GM13977 (cell line): ENCODE results near the gene DNAJC15.
"Not testable (repeated sequence)": the region's sequence is repeated elsewhere in the genome, so short reads cannot be mapped to it uniquely, and the experiment has no call there.

Experiments used
- DNase-seq: peaks from one replicate; pipeline ENCODE4 v3.0.0; 2012; ENCODE audit warnings: low spot score
- in situ Hi-C: fragments of 300-500 bp; cut with MboI; formaldehyde crosslinking; loops from one replicate; pipeline ENCODE4 v1.12.0; 2022; ENCODE audit warnings: low sequenced_read_pairs, low pct_unique_long_range_greater_than_20kb, mixed read lengths, inconsistent platforms; ENCODE audit not compliant: unreplicated experiment
- TF ChIP-seq, protein P1 (sequence below): IDR thresholded peaks from 2 replicates; pipeline ENCODE4 v1.5.1; 2012; ENCODE audit warnings: mild to moderate bottlenecking, control low read depth; ENCODE audit not compliant: insufficient read depth; ENCODE audit errors: extremely low read depth, missing control alignments

The DNAJC15 gene

DNA sequence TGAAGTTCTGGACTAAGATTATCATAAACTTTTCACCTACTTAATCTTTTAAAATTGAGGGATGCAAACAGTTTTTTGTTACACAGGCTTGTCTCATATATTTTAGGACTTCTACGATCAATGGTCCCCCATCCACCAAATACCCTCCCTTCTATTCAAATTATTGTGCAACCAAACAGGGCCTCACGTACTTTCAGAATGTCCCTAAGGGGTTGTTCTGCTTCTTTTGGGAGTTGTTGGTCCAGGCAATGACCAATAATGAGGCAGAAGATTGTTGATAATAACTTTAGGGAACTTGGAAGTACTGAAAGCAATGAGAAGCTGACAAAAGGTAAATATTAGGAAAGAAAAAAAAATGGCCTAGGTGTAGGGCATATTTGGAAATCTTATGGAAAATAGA lies 2.9 kb downstream of the DNAJC15 start:
- no peak for DNase-seq
- TF ChIP-seq, protein P1, sequence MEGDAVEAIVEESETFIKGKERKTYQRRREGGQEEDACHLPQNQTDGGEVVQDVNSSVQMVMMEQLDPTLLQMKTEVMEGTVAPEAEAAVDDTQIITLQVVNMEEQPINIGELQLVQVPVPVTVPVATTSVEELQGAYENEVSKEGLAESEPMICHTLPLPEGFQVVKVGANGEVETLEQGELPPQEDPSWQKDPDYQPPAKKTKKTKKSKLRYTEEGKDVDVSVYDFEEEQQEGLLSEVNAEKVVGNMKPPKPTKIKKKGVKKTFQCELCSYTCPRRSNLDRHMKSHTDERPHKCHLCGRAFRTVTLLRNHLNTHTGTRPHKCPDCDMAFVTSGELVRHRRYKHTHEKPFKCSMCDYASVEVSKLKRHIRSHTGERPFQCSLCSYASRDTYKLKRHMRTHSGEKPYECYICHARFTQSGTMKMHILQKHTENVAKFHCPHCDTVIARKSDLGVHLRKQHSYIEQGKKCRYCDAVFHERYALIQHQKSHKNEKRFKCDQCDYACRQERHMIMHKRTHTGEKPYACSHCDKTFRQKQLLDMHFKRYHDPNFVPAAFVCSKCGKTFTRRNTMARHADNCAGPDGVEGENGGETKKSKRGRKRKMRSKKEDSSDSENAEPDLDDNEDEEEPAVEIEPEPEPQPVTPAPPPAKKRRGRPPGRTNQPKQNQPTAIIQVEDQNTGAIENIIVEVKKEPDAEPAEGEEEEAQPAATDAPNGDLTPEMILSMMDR = no peak
- in situ Hi-C loops = no loop called here

DNA sequence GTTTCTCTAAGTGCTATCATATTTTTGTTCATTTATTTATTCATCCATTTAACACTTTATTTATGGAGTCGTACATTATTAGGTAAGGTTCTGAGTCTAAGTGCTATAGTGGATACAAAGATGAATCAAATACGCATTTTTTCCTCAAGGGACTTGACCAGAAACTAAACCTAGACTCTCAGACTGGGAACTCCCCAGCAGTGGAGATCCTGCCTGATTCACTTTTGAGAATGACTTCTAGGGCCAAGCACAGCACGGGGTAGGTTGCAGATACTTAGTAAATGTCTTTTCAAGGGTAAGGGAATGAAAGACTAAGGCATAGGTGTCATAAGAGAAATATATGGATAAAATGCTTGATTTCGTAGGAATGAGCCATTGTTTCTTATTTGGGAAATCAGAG lies 7.2 kb downstream of the DNAJC15 start:
- in situ Hi-C loops = no loop called here
- DNase-seq = peak; percentile 16
- TF ChIP-seq, protein P1 = no peak

DNA sequence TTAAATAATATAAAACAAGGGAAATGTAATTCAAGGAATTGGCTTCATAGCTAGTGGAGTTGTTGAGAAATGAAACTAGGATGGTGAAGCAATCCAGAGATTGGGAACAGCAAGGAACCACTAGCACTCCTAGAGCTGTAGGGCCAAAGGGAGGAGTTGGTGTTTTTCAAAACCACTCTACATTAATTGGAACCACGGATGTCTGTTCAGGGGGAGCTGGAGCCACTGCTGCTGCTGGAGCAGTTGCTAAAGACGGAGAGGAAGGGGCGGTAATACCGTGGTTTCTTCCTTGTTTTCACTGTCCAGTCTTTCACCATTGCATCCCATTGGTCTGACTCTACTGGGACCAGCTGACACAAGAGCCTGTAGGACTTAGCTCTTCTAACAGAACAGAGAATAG lies 8.5 kb downstream of the DNAJC15 start:
- TF ChIP-seq, protein P1 = no peak
- in situ Hi-C loops = no loop called here
- no peak for DNase-seq

DNA sequence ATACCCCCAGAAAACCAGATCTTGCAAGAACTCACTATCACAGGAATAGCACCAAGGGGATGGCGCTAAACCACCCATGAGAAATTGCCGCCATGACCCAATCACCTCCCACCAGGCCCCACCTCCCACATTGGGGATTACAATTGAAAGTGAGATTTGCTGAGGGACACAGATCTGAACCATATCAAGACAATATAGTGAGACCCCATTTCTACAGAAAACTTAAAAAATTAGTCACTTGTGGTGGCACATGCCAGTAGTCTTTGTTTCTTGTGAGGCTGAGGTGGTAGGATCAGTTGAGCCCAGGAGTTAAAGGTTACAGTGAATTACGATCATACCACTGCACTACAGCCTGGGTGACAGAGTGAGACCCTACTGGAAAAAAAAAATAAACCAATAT lies 9.7 kb downstream of the DNAJC15 start:
- TF ChIP-seq, protein P1 = no peak

DNA sequence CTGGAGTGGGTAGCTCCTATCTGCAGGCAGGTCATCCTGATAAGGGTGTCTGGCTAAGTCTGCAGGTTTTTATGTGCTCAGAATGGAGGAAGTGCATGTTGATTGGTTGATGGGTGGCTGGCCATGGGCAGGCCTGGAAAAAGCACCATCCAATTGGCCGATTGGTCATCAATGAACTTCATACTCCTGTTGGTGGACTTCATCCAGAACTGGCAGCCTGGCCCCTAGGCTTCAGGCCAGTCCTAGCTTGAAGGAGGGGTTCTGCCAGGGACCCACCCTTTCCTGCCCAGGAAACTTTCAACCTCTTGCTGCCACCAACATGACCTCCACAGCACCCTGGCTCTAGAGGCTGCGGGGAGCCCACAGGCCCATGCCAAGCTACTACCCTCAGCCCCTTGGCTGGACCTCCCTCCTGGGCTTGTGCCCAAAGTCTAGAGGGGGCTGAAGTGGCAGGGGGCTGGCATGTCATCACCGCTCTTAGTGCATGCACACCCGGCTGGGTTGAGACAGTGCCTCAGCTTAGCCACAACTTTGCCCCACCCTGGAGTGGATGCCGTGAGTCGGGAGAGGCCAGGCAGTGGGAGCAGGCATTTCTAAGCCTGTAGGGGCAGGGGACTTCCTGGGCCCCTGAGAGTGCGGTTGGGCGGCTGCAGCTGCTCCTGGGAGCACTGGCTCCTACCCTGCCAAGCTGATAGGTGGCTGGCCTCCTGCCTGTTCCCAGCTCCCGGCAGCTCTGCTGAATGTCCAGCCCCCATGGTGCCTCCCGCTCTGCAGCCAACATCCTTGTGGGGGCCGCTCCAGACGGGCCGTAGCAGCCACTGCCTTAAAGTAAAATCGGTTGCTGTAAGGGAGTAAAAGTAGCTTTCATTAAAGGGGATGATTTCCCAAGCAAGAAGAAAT lies 13.2 kb downstream of the DNAJC15 start:
- TF ChIP-seq, protein P1 = no peak
- DNase-seq = no peak
- in situ Hi-C loops = no loop called here

More for the DNA sequence above, 9.7 kb downstream of the DNAJC15 start:
- no peak for DNase-seq
- in situ Hi-C loops = no loop called here

DNA sequence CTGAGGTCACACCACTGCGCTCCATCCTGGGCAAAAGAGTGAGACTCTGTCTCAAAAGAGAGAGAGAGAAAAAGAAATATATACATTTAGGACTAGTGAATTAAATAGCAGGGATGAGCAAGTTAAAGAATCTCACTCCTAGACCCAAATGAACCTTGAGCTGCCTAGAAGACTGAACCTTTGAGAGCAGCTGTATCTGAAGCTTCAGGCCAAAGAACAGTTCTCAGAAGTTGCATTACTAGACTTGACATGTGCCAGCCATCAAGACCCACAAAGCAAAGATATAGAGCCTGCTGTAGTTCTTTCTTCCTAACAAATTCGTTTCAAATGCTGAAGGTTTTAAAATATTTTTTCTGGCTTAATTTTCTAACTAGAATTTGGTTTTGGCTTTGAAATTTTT lies 16.6 kb downstream of the DNAJC15 start:
- in situ Hi-C loops = no loop called here
- no peak for DNase-seq
- TF ChIP-seq, protein P1 = no peak

DNA sequence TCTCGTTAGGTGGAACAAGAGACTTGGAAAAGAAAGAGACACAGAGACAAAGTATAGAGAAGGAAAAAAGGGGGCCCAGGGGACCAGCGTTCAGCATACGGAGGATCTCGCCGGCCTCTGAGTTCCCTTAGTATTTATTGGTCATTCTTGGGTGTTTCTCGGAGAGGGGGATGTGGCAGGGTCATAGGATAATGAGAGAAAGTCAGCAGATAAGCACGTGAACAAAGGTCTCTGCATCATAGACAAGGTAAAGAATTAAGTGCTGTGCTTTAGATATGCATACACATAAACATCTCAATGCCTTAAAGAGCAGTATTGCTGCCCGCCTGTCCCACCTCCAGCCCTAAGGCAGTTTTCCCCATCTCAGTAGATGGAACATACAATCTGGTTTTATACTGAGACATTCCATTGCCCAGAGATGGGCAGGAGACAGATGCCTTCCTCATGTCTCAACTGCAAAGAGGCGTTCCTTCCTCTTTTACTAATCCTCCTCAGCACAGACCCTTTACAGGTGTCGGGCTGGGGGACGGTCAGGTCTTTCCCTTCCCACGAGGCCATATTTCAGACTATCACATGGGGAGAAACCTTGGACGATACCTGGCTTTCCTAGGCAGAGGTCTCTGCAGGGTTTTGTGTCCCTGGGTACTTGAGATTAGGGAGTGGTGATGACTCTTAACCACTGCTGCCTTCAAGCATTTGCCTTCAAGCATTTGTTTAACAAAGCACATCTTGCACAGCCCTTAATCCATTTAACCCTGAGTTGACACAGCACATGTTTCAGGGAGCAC lies 17.4 kb downstream of the DNAJC15 start:
- in situ Hi-C loops, DNase-seq: not testable (repeated sequence)
